ENCODE measurements around the gene ATP6V1G1. TPM values are rescaled to one million over a fixed set of nuclear protein-coding genes. Genes with fewer than 3 reads are reported as not detected.

The ATP6V1G1 gene
- total RNA-seq, 3 donors from 2014 or later, result 55.3 to 74.5 (median 69.9) TPM

GRCh38 chr9:114558027-114558675, 29.4 kb upstream of the ATP6V1G1 start:
- Histone ChIP-seq H3K9me3 (no peaks in the 10 kb centered on the region), H3K4me3 (no peak overlapping the region), H3K4me1 (ENCODE audit: low read depth) (no peaks in the 10 kb centered on the region), H3K36me3 (ENCODE audit: low read depth) (no peaks in the 10 kb centered on the region)
- no peak for DNase-seq
- intact Hi-C loops (cut with DNase I, micrococcal nuclease), result no loop called here
- no peak for TF ChIP-seq CTCF (IDR thresholded peaks at IDR 0.05)
- peak; percentile 60 for ATAC-seq

DNA sequence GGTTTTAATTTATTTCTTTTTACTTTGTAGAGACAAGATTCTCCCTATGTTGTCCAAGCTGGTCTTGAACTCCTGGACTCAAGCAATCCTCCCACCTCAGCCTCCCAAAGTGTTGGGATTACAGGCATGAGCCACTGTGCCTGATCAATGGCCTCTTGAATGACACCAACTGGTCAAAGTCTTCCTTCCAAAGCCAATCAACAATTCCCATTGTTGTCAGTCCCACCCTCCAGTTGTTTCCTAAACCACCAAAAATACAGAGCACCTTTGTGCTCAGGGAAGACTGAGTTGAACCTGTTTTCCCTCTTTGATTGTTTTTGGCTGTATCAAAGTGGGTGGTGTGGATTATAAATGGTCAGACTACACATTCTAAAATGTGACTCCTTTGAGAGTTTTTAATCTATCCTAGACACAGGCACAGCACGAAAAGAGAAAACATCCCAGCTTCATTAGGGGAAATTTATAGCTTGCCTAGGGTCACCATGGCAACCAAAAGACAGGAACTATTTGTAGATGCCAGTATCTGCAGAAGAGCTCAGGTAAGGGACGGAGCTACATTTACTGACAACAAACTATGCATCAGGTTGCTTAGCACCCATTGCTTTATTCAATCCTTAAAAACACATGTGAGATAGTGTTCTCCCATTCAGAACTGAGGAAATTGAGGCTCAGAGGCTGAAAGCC, 27.6 kb upstream of the ATP6V1G1 start:
- DNase-seq, result no peak
- H3K9me3 ChIP-seq, result no peaks in the 10 kb centered on the region

DNA sequence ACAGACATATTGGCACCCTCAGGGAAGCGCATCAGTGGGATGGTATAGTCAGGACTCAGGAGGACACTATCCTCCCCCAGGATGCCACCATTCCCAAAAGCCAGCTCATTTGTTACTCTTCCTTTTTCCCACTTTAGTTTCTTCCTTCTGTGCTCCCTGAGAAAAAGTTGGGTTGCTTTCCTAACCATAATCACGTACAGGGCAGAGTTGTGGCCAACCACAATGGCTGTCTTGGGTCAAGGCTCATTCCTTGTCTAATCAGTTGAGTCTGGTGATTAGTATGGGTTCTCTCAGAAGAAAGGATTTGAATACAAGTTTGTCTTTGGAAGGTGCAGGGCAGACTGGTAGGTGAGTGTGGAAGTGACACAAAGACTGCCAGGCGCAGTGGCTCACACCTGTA, 26.6 kb upstream of the ATP6V1G1 start:
- no peaks in the 10 kb centered on the region for H3K9me3 ChIP-seq
- DNase-seq, result no peak
- no peak for TF ChIP-seq CTCF (IDR thresholded peaks at IDR 0.05)
- intact Hi-C loops (cut with DNase I, micrococcal nuclease), result no loop called here
- H3K4me1 ChIP-seq (ENCODE audit: low read depth), result no peaks in the 10 kb centered on the region
- H3K4me3 ChIP-seq, result no peak overlapping the region
- H3K36me3 ChIP-seq (ENCODE audit: low read depth), result no peaks in the 10 kb centered on the region
- no peak for ATAC-seq

More for the DNA sequence above, 27.6 kb upstream of the ATP6V1G1 start:
- ATAC-seq, result no peak
- intact Hi-C loops (cut with DNase I, micrococcal nuclease), result no loop called here
- no peak overlapping the region for H3K4me3 ChIP-seq
- no peaks in the 10 kb centered on the region for H3K36me3 ChIP-seq (ENCODE audit: low read depth)
- TF ChIP-seq CTCF (IDR thresholded peaks at IDR 0.05), result no peak
- no peaks in the 10 kb centered on the region for H3K4me1 ChIP-seq (ENCODE audit: low read depth)

GRCh38 chr9:114561771-114562170, 25.8 kb upstream of the ATP6V1G1 start:
- intact Hi-C loops (cut with DNase I, micrococcal nuclease), result no loop called here
- ATAC-seq, result no peak
- no peak for TF ChIP-seq CTCF (IDR thresholded peaks at IDR 0.05)
- Histone ChIP-seq H3K9me3 (no peaks in the 10 kb centered on the region), H3K4me1 (ENCODE audit: low read depth) (no peaks in the 10 kb centered on the region), H3K4me3 (no peak overlapping the region), H3K36me3 (ENCODE audit: low read depth) (no peaks in the 10 kb centered on the region)
- DNase-seq, result no peak

DNA sequence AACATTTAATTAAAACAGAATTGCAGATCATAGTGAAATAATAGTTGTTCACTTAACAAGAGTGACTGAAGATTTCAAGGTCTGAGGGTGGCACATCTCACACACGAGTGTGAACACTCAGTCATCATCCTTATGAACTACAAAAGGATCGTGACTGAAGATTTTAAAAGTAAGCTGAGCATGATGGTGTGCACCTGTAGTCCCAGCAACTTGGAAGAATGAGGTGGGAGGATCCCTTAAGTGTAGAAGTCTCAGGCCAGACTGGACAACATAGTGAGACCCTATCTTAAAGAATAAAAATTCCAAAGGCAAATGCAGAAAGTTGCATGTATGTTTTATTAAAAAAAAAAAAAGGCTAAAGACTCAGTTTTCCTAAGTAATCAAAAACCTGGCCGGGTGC, 22.4 kb upstream of the ATP6V1G1 start:
- DNase-seq (no peak), ATAC-seq (no peak)
- H3K9me3 ChIP-seq, result no peaks in the 10 kb centered on the region
- H3K4me3 ChIP-seq, result no peak overlapping the region
- H3K4me1 ChIP-seq (ENCODE audit: low read depth), result no peaks in the 10 kb centered on the region
- no peak for TF ChIP-seq CTCF (IDR thresholded peaks at IDR 0.05)
- no peaks in the 10 kb centered on the region for H3K36me3 ChIP-seq (ENCODE audit: low read depth)
- intact Hi-C loops (cut with DNase I, micrococcal nuclease), result no loop called here
